Endodermal cell (in vitro differentiated cells): ENCODE data around the gene SDK1. TPM values are rescaled to one million over a fixed set of nuclear protein-coding genes. Genes with fewer than 3 reads are reported as not detected.

ENCODE experiments used
- DNase-seq: peaks from one replicate; pipeline ENCODE4 v3.0.0-alpha.2; 2017
- H3K27ac ChIP-seq: 2 replicates; pipeline ENCODE4 v1.5.1; 2013; ENCODE audit warnings: mild to moderate bottlenecking, low read depth, low read length, moderate library complexity
- H3K27me3 ChIP-seq: 2 replicates; pipeline ENCODE4 v1.6.1; 2013; ENCODE audit warnings: mild to moderate bottlenecking, low read length, moderate library complexity; ENCODE audit not compliant: insufficient read depth, control insufficient read depth, poor library complexity, severe bottlenecking
- H3K36me3 ChIP-seq: 2 replicates; pipeline ENCODE4 v1.7.0; 2013; ENCODE audit warnings: mild to moderate bottlenecking, low read length, moderate library complexity; ENCODE audit not compliant: control insufficient read depth, insufficient read depth
- H3K4me1 ChIP-seq: one replicate; pipeline ENCODE4 v1.7.0; 2013; ENCODE audit warnings: low read length; ENCODE audit not compliant: control insufficient read depth, insufficient read depth
- H3K4me3 ChIP-seq: 2 replicates; pipeline ENCODE4 v1.5.1; 2013; ENCODE audit warnings: mild to moderate bottlenecking, low read length, moderate library complexity
- H3K9ac ChIP-seq: 2 replicates; pipeline ENCODE4 v1.6.1; 2013; ENCODE audit warnings: mild to moderate bottlenecking, low read length, moderate library complexity; ENCODE audit not compliant: poor library complexity, severe bottlenecking; ENCODE audit errors: extremely low read depth
- H3K9me3 ChIP-seq: 2 replicates; pipeline ENCODE4 v1.6.1; 2013; ENCODE audit warnings: mild to moderate bottlenecking, low read length, moderate library complexity; ENCODE audit not compliant: control insufficient read depth
- H3K27ac Mint-ChIP-seq: 2 replicates; pipeline ENCODE4 v1.8.0; 2020; ENCODE audit warnings: mixed read lengths
- H3K27me3 Mint-ChIP-seq: 2 replicates; pipeline ENCODE4 v1.8.0; 2021; ENCODE audit warnings: mild to moderate bottlenecking, mixed read lengths; ENCODE audit not compliant: insufficient read depth
- H3K36me3 Mint-ChIP-seq: 2 replicates; pipeline ENCODE4 v1.8.0; 2020; ENCODE audit warnings: low read depth, mixed read lengths
- H3K4me1 Mint-ChIP-seq: 2 replicates; pipeline ENCODE4 v1.8.0; 2020; ENCODE audit warnings: mixed read lengths
- H3K4me3 Mint-ChIP-seq: 2 replicates; pipeline ENCODE4 v1.8.0; 2020; ENCODE audit warnings: mild to moderate bottlenecking, moderate library complexity, mixed read lengths
- H3K9me3 Mint-ChIP-seq: 2 replicates; pipeline ENCODE4 v1.8.0; 2020; ENCODE audit warnings: mild to moderate bottlenecking, mixed read lengths
- WGBS, 2 experiments: methylation state at CpG; one replicate each; pipeline versions ENCODE4 v1.1.5 to v1.1.7; 2013; ENCODE audit warnings: missing lambda C conversion rate in 2 of 2, mixed read lengths in 1 of 2; ENCODE audit not compliant: insufficient coverage in 1 of 2, insufficient read length in 1 of 2; 5-methylcytosine and 5-hydroxymethylcytosine counted together
- total RNA-seq, 2 donors: library from RNA; stranded (reverse); fragmentation: NEBNext Ultra II Directional in 1 of 2; extraction: Animal tissue kit (Norgen Biotek cat#: 25700) in 1 of 2; gene quantifications; 2 replicates in 1 of 2; 3 replicates in 1 of 2; pipeline ENCODE4 v1.2.1, GENCODE V29; 2021
- TF ChIP-seq, protein P1 (sequence below): fragments of 200-600 bp; sonication (generic); conservative IDR thresholded peaks from 2 replicates; pipeline ENCODE4 v1.5.0; 2021; ENCODE audit warnings: antibody characterized with exemption, mild to moderate bottlenecking

The SDK1 gene
- total RNA-seq, 2 donors from 2014 or later = 22.7 to 23.1 TPM

DNA sequence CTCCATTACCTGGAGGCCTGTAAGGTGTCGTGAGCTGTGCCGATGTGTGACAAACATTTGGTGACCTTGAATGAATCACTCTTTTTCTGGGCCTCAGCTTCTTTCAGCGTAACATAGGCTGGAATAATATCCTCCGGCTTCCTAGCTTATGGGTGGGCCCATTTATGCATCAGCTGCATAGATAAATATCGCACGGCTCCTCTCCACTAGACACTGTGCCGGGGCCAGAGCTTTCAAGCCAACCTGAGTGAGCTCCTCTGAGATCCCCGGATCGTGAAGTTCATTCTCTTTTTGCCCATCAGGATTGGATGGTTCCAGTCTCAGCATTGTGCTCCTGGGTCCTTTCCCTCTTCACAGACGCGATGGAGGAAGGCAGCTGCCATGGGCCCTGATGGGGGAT is 806.8 kb downstream of the SDK1 start:
- no peaks in the 10 kb centered on the region for H3K36me3 ChIP-seq
- peaks cover 9% of the 10 kb centered on the region for H3K9me3 Mint-ChIP-seq

GRCh38 chr7:4108951-4109350 is 807.9 kb downstream of the SDK1 start:
- no peak overlapping the region for H3K27ac ChIP-seq

More for the DNA sequence above, 806.8 kb downstream of the SDK1 start:
- no peak overlapping the region for H3K27ac Mint-ChIP-seq
- Histone ChIP-seq H3K9me3 (peaks cover 5% of the 10 kb centered on the region), H3K27me3 (no peaks in the 10 kb centered on the region), H3K4me3 (no peak overlapping the region), H3K27ac (no peak overlapping the region), H3K4me1 (no peaks in the 10 kb centered on the region), H3K9ac (no peak overlapping the region)
- H3K4me3 Mint-ChIP-seq = no peak overlapping the region
- 94 to 95% methylated on average over 9 to 11 of the region's 11 CpGs for WGBS, 2 experiments
- no peak for DNase-seq
- TF ChIP-seq, protein P1, sequence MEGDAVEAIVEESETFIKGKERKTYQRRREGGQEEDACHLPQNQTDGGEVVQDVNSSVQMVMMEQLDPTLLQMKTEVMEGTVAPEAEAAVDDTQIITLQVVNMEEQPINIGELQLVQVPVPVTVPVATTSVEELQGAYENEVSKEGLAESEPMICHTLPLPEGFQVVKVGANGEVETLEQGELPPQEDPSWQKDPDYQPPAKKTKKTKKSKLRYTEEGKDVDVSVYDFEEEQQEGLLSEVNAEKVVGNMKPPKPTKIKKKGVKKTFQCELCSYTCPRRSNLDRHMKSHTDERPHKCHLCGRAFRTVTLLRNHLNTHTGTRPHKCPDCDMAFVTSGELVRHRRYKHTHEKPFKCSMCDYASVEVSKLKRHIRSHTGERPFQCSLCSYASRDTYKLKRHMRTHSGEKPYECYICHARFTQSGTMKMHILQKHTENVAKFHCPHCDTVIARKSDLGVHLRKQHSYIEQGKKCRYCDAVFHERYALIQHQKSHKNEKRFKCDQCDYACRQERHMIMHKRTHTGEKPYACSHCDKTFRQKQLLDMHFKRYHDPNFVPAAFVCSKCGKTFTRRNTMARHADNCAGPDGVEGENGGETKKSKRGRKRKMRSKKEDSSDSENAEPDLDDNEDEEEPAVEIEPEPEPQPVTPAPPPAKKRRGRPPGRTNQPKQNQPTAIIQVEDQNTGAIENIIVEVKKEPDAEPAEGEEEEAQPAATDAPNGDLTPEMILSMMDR = no peak
- peaks cover 6% of the 10 kb centered on the region for H3K36me3 Mint-ChIP-seq
- H3K27me3 Mint-ChIP-seq = no peaks in the 10 kb centered on the region
- peaks cover 7% of the 10 kb centered on the region for H3K4me1 Mint-ChIP-seq

GRCh38 chr7:4109481-4110110 is 808.5 kb downstream of the SDK1 start:
- peaks cover 3% of the 10 kb centered on the region for H3K9me3 Mint-ChIP-seq
- no peak overlapping the region for H3K4me3 Mint-ChIP-seq
- no peak overlapping the region for H3K9ac ChIP-seq
- DNase-seq = no peak
- 92 to 98% methylated on average over 14 to 16 of the region's 16 CpGs for WGBS, 2 experiments
- TF ChIP-seq, protein P1 = no peak
- H3K4me3 ChIP-seq = no peak overlapping the region
- H3K36me3 Mint-ChIP-seq = peaks cover 19% of the 10 kb centered on the region
- H3K27ac ChIP-seq = no peak overlapping the region
- peaks cover 5% of the 10 kb centered on the region for H3K9me3 ChIP-seq
- H3K27me3 Mint-ChIP-seq = no peaks in the 10 kb centered on the region
- no peaks in the 10 kb centered on the region for H3K36me3 ChIP-seq
- peaks cover 3% of the 10 kb centered on the region for H3K4me1 Mint-ChIP-seq
- no peaks in the 10 kb centered on the region for H3K4me1 ChIP-seq
- H3K27me3 ChIP-seq = no peaks in the 10 kb centered on the region
- H3K27ac Mint-ChIP-seq = no peak overlapping the region

More at GRCh38 chr7:4108951-4109350, 807.9 kb downstream of the SDK1 start:
- peaks cover 3% of the 10 kb centered on the region for H3K4me1 Mint-ChIP-seq
- peaks cover 5% of the 10 kb centered on the region for H3K9me3 ChIP-seq
- WGBS, 2 experiments = 97 to 98% methylated on average over 6 to 9 of the region's 9 CpGs
- peaks cover 3% of the 10 kb centered on the region for H3K9me3 Mint-ChIP-seq
- no peak overlapping the region for H3K4me3 ChIP-seq
- H3K27me3 Mint-ChIP-seq = no peaks in the 10 kb centered on the region
- H3K27me3 ChIP-seq = no peaks in the 10 kb centered on the region
- no peak overlapping the region for H3K9ac ChIP-seq
- H3K36me3 ChIP-seq = no peaks in the 10 kb centered on the region
- H3K4me1 ChIP-seq = no peaks in the 10 kb centered on the region
- TF ChIP-seq, protein P1 = no peak
- H3K4me3 Mint-ChIP-seq = no peak overlapping the region
- DNase-seq = no peak
- H3K36me3 Mint-ChIP-seq = peaks cover 14% of the 10 kb centered on the region
- no peak overlapping the region for H3K27ac Mint-ChIP-seq
